ENCODE measurements around the gene HGF.

Gene HGF

DNA sequence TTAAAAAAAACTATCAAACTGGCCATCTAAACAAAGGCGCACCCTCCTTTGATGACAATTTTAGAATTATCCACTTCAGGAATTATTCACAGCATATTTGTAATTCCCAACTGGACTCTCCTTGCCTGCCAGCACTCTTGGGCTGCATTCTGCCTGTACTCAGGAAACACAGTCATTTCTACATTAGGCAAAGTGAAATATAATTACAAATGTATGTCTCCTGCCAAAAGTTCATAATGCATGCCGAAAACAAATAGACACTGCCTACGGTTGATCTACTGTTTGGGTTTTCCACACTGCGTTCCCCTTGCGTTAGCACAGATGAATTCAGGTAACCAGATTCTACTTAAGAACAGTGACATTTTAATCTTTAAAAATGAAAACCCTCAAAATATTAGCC lies 1.9 kb downstream of the HGF start:
- Histone ChIP-seq H3K9me2 (replicated peaks; ENCODE audit: low read depth, low read length) (no peaks in the 10 kb centered on the region), H2AFZ (ENCODE audit: low read length) (no peak overlapping the region), H3K9me3 (ENCODE audit: insufficient read depth, low read depth, low read length) (no peaks in the 10 kb centered on the region), H3K9ac (ENCODE audit: low read depth, low read length, poor library complexity, severe bottlenecking) (no peak overlapping the region), H3K4me3 (ENCODE audit: low read length, poor library complexity, severe bottlenecking) (no peak overlapping the region), H4K20me1 (ENCODE audit: insufficient read depth, low read length, poor library complexity, severe bottlenecking) (no peaks in the 10 kb centered on the region), H3K36me3 (ENCODE audit: insufficient read depth, low read length) (no peaks in the 10 kb centered on the region), H3K4me2 (ENCODE audit: low read depth, low read length, poor library complexity, severe bottlenecking) (no peak overlapping the region), H3F3A (ENCODE audit: low read depth) (no peaks in the 10 kb centered on the region), H3K27me3 (ENCODE audit: insufficient read depth, low read length, poor library complexity, severe bottlenecking) (no peaks in the 10 kb centered on the region), H3K4me1 (ENCODE audit: insufficient read depth, low read length, poor library complexity, severe bottlenecking) (no peaks in the 10 kb centered on the region), H3K79me2 (ENCODE audit: insufficient read depth, low read length) (no peaks in the 10 kb centered on the region)
- no peak for TF ChIP-seq EZH2phosphoT487 (IDR thresholded peaks at IDR 0.05; ENCODE audit: borderline replicate concordance)
- TF ChIP-seq, protein P1, sequence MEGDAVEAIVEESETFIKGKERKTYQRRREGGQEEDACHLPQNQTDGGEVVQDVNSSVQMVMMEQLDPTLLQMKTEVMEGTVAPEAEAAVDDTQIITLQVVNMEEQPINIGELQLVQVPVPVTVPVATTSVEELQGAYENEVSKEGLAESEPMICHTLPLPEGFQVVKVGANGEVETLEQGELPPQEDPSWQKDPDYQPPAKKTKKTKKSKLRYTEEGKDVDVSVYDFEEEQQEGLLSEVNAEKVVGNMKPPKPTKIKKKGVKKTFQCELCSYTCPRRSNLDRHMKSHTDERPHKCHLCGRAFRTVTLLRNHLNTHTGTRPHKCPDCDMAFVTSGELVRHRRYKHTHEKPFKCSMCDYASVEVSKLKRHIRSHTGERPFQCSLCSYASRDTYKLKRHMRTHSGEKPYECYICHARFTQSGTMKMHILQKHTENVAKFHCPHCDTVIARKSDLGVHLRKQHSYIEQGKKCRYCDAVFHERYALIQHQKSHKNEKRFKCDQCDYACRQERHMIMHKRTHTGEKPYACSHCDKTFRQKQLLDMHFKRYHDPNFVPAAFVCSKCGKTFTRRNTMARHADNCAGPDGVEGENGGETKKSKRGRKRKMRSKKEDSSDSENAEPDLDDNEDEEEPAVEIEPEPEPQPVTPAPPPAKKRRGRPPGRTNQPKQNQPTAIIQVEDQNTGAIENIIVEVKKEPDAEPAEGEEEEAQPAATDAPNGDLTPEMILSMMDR (conservative IDR thresholded peaks at IDR 0.05; ENCODE audit: low read length) = no peak

DNA sequence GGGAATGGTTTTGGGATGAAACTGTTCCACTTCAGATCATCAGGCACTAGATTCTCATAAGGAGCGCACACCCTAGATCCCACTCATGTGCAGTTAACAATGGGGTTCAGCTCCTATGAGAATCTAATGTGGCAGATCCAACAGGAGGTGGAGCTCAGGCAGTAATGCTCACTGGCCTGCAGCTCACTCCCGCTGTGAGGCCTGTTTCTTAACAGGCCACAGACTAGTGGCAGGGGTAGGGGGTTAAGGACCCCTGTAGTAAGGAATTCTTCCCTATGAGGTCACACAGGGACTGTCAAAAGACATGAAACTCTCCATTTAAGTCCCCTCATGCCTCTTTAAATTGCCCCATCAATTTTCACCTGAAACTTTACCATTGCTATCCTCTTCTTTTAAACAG lies 8.0 kb downstream of the HGF start:
- Histone ChIP-seq H4K20me1 (ENCODE audit: insufficient read depth, low read length, poor library complexity, severe bottlenecking) (no peaks in the 10 kb centered on the region), H2AFZ (ENCODE audit: low read length) (no peak overlapping the region), H3K9me3 (ENCODE audit: insufficient read depth, low read depth, low read length) (no peaks in the 10 kb centered on the region), H3K79me2 (ENCODE audit: insufficient read depth, low read length) (no peaks in the 10 kb centered on the region), H3K9me2 (replicated peaks; ENCODE audit: low read depth, low read length) (no peaks in the 10 kb centered on the region), H3K4me2 (ENCODE audit: low read depth, low read length, poor library complexity, severe bottlenecking) (no peak overlapping the region), H3K27me3 (ENCODE audit: insufficient read depth, low read length, poor library complexity, severe bottlenecking) (no peaks in the 10 kb centered on the region), H3K36me3 (ENCODE audit: insufficient read depth, low read length) (no peaks in the 10 kb centered on the region), H3K4me3 (ENCODE audit: low read length, poor library complexity, severe bottlenecking) (no peak overlapping the region), H3K4me1 (ENCODE audit: insufficient read depth, low read length, poor library complexity, severe bottlenecking) (no peaks in the 10 kb centered on the region), H3F3A (ENCODE audit: low read depth) (no peaks in the 10 kb centered on the region), H3K9ac (ENCODE audit: low read depth, low read length, poor library complexity, severe bottlenecking) (no peak overlapping the region)
- TF ChIP-seq EZH2phosphoT487 (IDR thresholded peaks at IDR 0.05; ENCODE audit: borderline replicate concordance) = no peak
- TF ChIP-seq, protein P1 (conservative IDR thresholded peaks at IDR 0.05; ENCODE audit: low read length) = no peak

DNA sequence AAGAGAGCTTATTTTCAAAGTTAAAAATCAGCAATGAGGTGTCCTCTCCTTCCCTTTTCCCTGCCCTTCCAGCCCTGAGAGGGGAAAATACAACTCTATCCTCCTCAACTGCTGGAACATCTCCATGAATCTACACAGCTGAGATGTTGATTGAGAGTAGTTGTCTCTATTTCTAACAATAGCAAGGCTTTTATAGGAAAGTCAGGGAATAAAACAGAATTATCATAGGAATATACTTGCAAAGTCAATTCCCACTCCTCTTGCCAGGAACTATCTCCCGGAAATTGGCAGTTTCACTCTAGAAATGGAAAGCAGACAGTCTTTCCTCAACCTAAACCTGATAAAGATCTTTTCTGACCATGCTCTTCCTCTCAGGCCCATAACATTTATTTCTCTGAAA lies 8.8 kb downstream of the HGF start:
- Histone ChIP-seq H3F3A (ENCODE audit: low read depth) (no peaks in the 10 kb centered on the region), H3K36me3 (ENCODE audit: insufficient read depth, low read length) (no peaks in the 10 kb centered on the region), H4K20me1 (ENCODE audit: insufficient read depth, low read length, poor library complexity, severe bottlenecking) (no peaks in the 10 kb centered on the region), H2AFZ (ENCODE audit: low read length) (no peak overlapping the region), H3K9ac (ENCODE audit: low read depth, low read length, poor library complexity, severe bottlenecking) (no peak overlapping the region), H3K27me3 (ENCODE audit: insufficient read depth, low read length, poor library complexity, severe bottlenecking) (no peaks in the 10 kb centered on the region), H3K9me2 (replicated peaks; ENCODE audit: low read depth, low read length) (no peaks in the 10 kb centered on the region), H3K4me2 (ENCODE audit: low read depth, low read length, poor library complexity, severe bottlenecking) (no peak overlapping the region), H3K79me2 (ENCODE audit: insufficient read depth, low read length) (no peaks in the 10 kb centered on the region), H3K4me3 (ENCODE audit: low read length, poor library complexity, severe bottlenecking) (no peak overlapping the region), H3K9me3 (ENCODE audit: insufficient read depth, low read depth, low read length) (no peaks in the 10 kb centered on the region), H3K4me1 (ENCODE audit: insufficient read depth, low read length, poor library complexity, severe bottlenecking) (no peaks in the 10 kb centered on the region)
- TF ChIP-seq, protein P1 (conservative IDR thresholded peaks at IDR 0.05; ENCODE audit: low read length) = no peak
- TF ChIP-seq EZH2phosphoT487 (IDR thresholded peaks at IDR 0.05; ENCODE audit: borderline replicate concordance) = no peak

Measured in Loucy (cell line).